HepG2 (cell line): Measurements from ENCODE around the gene SEPTIN11. TPM values are rescaled to one million over a fixed set of nuclear protein-coding genes. Genes with fewer than 3 reads are reported as not detected.

ENCODE experiments used
- ATAC-seq: fragments of 200-7000 bp; cut with Tn5 transposase; 3 replicates; pipeline ENCODE4 v1.9.1; 2020; ENCODE audit warnings: mild to moderate bottlenecking, moderate library complexity
- BruUV-seq: library from RNA; stranded (reverse); fragments of 400-500 nt; replicated peaks from 2 replicates; lab custom pipeline; 2021; lab: Mats Ljungman, UMichigan
- CTCF ChIA-PET: fragments of 300-600 bp; formaldehyde crosslinking; extraction: SDS; loops from one replicate; lab custom pipeline; 2021; ENCODE audit warnings: low total read pairs, inconsistent platforms, low intra/inter-chr PET ratio; lab: Yijun Ruan, JAX
- POLR2A ChIA-PET: fragments of 350-600 bp; sonication (Branson Sonifier 250); formaldehyde crosslinking; loops from one replicate; lab custom pipeline; 2020; ENCODE audit warnings: antibody characterized with exemption, inconsistent platforms; lab: Yijun Ruan, JAX
- DNase-seq: peaks from one replicate; pipeline ENCODE4 v3.0.0-alpha.2; 2015; ENCODE audit warnings: low spot score
- FAIRE-seq: peaks from 3 replicates; lab custom pipeline; 2011; peaks lifted over from hg19 to GRCh38; lab: Jason Lieb, UNC
- H2AFZ ChIP-seq: one replicate; pipeline ENCODE4 v1.6.1; 2011; ENCODE audit warnings: low read length, inconsistent platforms
- H3K27ac ChIP-seq: fragments of 300-600 bp; 3 replicates; pipeline ENCODE4 v1.8.0; 2011; ENCODE audit warnings: mixed run types, mild to moderate bottlenecking, mixed read lengths, low read length, inconsistent platforms; ENCODE audit not compliant: insufficient read depth; ENCODE audit errors: extremely low read length
- H3K27me3 ChIP-seq, 2 experiments: fragments of 200-600 bp in 1 of 2; 2 replicates in 1 of 2; 3 replicates in 1 of 2; pipeline versions ENCODE4 v1.6.0 to v1.8.0; 2011; ENCODE audit warnings: low read length in 2 of 2, mild to moderate bottlenecking in 2 of 2, moderate library complexity in 2 of 2, inconsistent platforms in 1 of 2; ENCODE audit not compliant: insufficient read depth in 2 of 2, control insufficient read depth in 1 of 2
- H3K36me3 ChIP-seq, 2 experiments: fragments of 200-600 bp in 1 of 2; replicated peaks in 1 of 2; 2 replicates in 1 of 2; 3 replicates in 1 of 2; pipeline versions ENCODE4 v1.5.1 to v1.8.0; 2011; ENCODE audit warnings: low read length in 2 of 2, inconsistent platforms in 1 of 2; ENCODE audit not compliant: insufficient read depth in 2 of 2, control insufficient read depth in 1 of 2
- H3K4me1 ChIP-seq: 2 replicates; pipeline ENCODE4 v1.5.1; 2012; ENCODE audit warnings: low read length, inconsistent platforms; ENCODE audit not compliant: insufficient read depth
- H3K4me2 ChIP-seq: 2 replicates; pipeline ENCODE4 v1.6.0; 2011; ENCODE audit warnings: low read depth, low read length, inconsistent platforms
- H3K4me3 ChIP-seq, 3 experiments: fragments of 200-600 bp in 1 of 3; sonication (generic), shearing (Covaris generic) in 1 of 3; replicated peaks in 1 of 3; 2 replicates each; pipeline ENCODE4 v1.5.1; 2011 to 2016; ENCODE audit warnings: low read length in 3 of 3, inconsistent platforms in 2 of 3, low read depth in 2 of 3, mild to moderate bottlenecking in 2 of 3, control low read depth in 1 of 3, mixed read lengths in 1 of 3; ENCODE audit not compliant: insufficient read depth in 1 of 3
- H3K79me2 ChIP-seq: one replicate; pipeline ENCODE4 v1.6.1; 2011; ENCODE audit warnings: low read length, inconsistent platforms; ENCODE audit not compliant: insufficient read depth
- H3K9ac ChIP-seq: 2 replicates; pipeline ENCODE4 v1.6.0; 2011; ENCODE audit warnings: mild to moderate bottlenecking, low read depth, low read length, inconsistent platforms; ENCODE audit not compliant: insufficient read depth
- H3K9me3 ChIP-seq: 2 replicates; pipeline ENCODE4 v1.5.1; 2012; ENCODE audit warnings: mild to moderate bottlenecking, low read length
- H4K20me1 ChIP-seq: 2 replicates; pipeline ENCODE4 v1.6.0; 2011; ENCODE audit warnings: inconsistent platforms, mild to moderate bottlenecking, low read length, moderate library complexity; ENCODE audit not compliant: insufficient read depth
- ADNP ChIP-seq: sonication (generic); formaldehyde crosslinking; IDR thresholded peaks from 2 replicates; pipeline ENCODE4 v1.4.0; 2020; ENCODE audit warnings: missing genetic modification reagents
- ELF3 ChIP-seq: IDR thresholded peaks from 2 replicates; pipeline ENCODE4 v1.6.1; 2016; ENCODE audit warnings: missing genetic modification reagents, missing compliant biosample characterization
- ELF4 ChIP-seq: sonication (generic); formaldehyde crosslinking; IDR thresholded peaks from 2 replicates; pipeline ENCODE4 v1.5.0; 2020; ENCODE audit warnings: missing genetic modification reagents, mild to moderate bottlenecking, moderate library complexity, borderline replicate concordance
- HNF4A ChIP-seq: sonication (generic); formaldehyde crosslinking; IDR thresholded peaks from 2 replicates; pipeline ENCODE4 v1.4.0; 2020; ENCODE audit warnings: missing genetic modification reagents
- MXD1 ChIP-seq: sonication (generic); formaldehyde crosslinking; IDR thresholded peaks from 2 replicates; pipeline ENCODE4 v1.4.0; 2020; ENCODE audit warnings: mild to moderate bottlenecking, missing genetic modification reagents
- POLR2A ChIP-seq, 2 experiments: IDR thresholded peaks; 2 replicates each; pipeline ENCODE4 v1.6.1; 2011; ENCODE audit warnings: low read depth in 2 of 2, low read length in 2 of 2, mild to moderate bottlenecking in 1 of 2, moderate library complexity in 1 of 2; ENCODE audit not compliant: insufficient read depth in 1 of 2
- PRPF4 ChIP-seq: fragments of 200-400 bp; formaldehyde crosslinking; IDR thresholded peaks from 2 replicates; pipeline ENCODE4 v1.6.1; 2016; ENCODE audit warnings: low read length, low read depth; ENCODE audit not compliant: poor library complexity, severe bottlenecking
- SNAPC5 ChIP-seq: sonication (generic); formaldehyde crosslinking; IDR thresholded peaks from 2 replicates; pipeline ENCODE4 v1.8.1; 2023; ENCODE audit warnings: mild to moderate bottlenecking, missing genetic modification reagents, borderline replicate concordance
- SRSF9 ChIP-seq: fragments of 200-400 bp; formaldehyde crosslinking; IDR thresholded peaks from 2 replicates; pipeline ENCODE4 v1.6.1; 2018; ENCODE audit warnings: borderline replicate concordance, mild to moderate bottlenecking, low read depth, low read length; ENCODE audit not compliant: insufficient read depth, poor library complexity, severe bottlenecking
- THAP8 ChIP-seq: sonication (generic); formaldehyde crosslinking; IDR thresholded peaks from 2 replicates; pipeline ENCODE4 v1.5.1; 2020; ENCODE audit warnings: missing genetic modification reagents, mild to moderate bottlenecking, borderline replicate concordance
- ZBTB39 ChIP-seq: sonication (generic); formaldehyde crosslinking; IDR thresholded peaks from 2 replicates; pipeline ENCODE4 v1.5.0; 2020; ENCODE audit warnings: missing genetic modification reagents
- ZMYM4 ChIP-seq: sonication (generic); formaldehyde crosslinking; IDR thresholded peaks from 2 replicates; pipeline ENCODE4 v1.8.1; 2023; ENCODE audit warnings: mild to moderate bottlenecking, missing genetic modification reagents
- ZNF513 ChIP-seq: sonication (generic); formaldehyde crosslinking; conservative IDR thresholded peaks from 2 replicates; pipeline ENCODE4 v1.5.0; 2020; ENCODE audit warnings: missing genetic modification reagents
- ZNF607 ChIP-seq: sonication (generic); formaldehyde crosslinking; IDR thresholded peaks from 2 replicates; pipeline ENCODE4 v1.5.1; 2020; ENCODE audit warnings: missing genetic modification reagents, mild to moderate bottlenecking, borderline replicate concordance
- ZNF644 ChIP-seq: IDR thresholded peaks from 2 replicates; pipeline ENCODE4 v1.6.1; 2016; ENCODE audit warnings: low read depth
- ZNF652 ChIP-seq: IDR thresholded peaks from 2 replicates; pipeline ENCODE4 v1.6.1; 2016; ENCODE audit warnings: low read depth, borderline replicate concordance
- ZNF878 ChIP-seq: sonication (generic); formaldehyde crosslinking; IDR thresholded peaks from 2 replicates; pipeline ENCODE4 v1.8.1; 2023; ENCODE audit warnings: mild to moderate bottlenecking, missing genetic modification reagents, moderate library complexity
- WGBS: methylation state at CpG from one replicate; pipeline ENCODE4 v1.1.6; 2017; ENCODE audit warnings: low lambda C conversion rate; 5-methylcytosine and 5-hydroxymethylcytosine counted together
- in situ Hi-C: cut with HindIII; loops from 2 replicates; pipeline ENCODE4 v1.10.0; 2017; ENCODE audit warnings: low pct_unique_long_range_greater_than_20kb; ENCODE audit not compliant: extremely low pct_ligation_motif_present
- intact Hi-C: fragments of 100-400 bp; cut with micrococcal nuclease; formaldehyde crosslinking; loops from one replicate; pipeline ENCODE4 v1.10.0; 2022; ENCODE audit not compliant: unreplicated experiment
- polyA plus RNA-seq, 8 experiments: library from polyadenylated mRNA; depleted of rRNA in 3 of 8; stranded (reverse) in 7 of 8; unstranded in 1 of 8; fragments of >200 nt; fragmentation: Illumina TruSeq in 4 of 8; extraction: Trizol in 4 of 8; gene quantifications; 2 replicates each; pipeline versions ENCODE4 v1.2.1 to v1.2.3, GENCODE V29; 2011 to 2016; ENCODE audit warnings: low read depth in 4 of 8, missing spikeins in 1 of 8, mixed read lengths in 1 of 8; ENCODE audit not compliant: insufficient read depth in 1 of 8
- total RNA-seq, 5 experiments: library from RNA; depleted of rRNA; stranded (reverse); fragments of >200 nt; fragmentation: Illumina TruSeq; extraction: Trizol; gene quantifications; 2 replicates each; pipeline ENCODE4 v1.2.3, GENCODE V29; 2016; ENCODE audit warnings: low read depth in 1 of 5

Gene SEPTIN11
- total and polyA plus RNA-seq, 2 of the 13 experiments (the other 11 are each of a cell fraction or from before 2014, with no cell fraction given): 28.9 to 47.3 TPM

- no peak for TF ChIP-seq ZNF513 (CRISPR knock-in tag)
- no peak for TF ChIP-seq POLR2A (IDR thresholded peaks at IDR 0.05; ENCODE audit: insufficient read depth in 1 of 2, low read depth in 2 of 2, low read length in 2 of 2)
Measured at GRCh38 chr4:76955182-76955581, 5.6 kb downstream of the SEPTIN11 start (continued).

- Histone ChIP-seq H3K27me3 (no peaks in the 10 kb centered on the region), H3K9ac (no peak overlapping the region), H3K9me3 (no peaks in the 10 kb centered on the region), H4K20me1 (no peaks in the 10 kb centered on the region), H3K79me2 (peaks cover 39% of the 10 kb centered on the region), H3K4me1 (peaks cover 41% of the 10 kb centered on the region), H3K36me3 (no peaks in the 10 kb centered on the region), H3K4me2 (peak overlapping the region; percentile 61), H3K27ac (peak overlapping the region; percentile 63), H2AFZ (no peak overlapping the region), H3K4me3 (peak overlapping the region in 2 of 3 experiments; percentile 20 to 24; a peak in 1 of 6 replicates)
- BruUV-seq: no TSS peak
- CTCF ChIA-PET: no interaction called here
- peak; percentile 89 for ATAC-seq
- POLR2A ChIA-PET: interaction anchor here (0.7 kb wide), 1 partner anchor 148 kb away, joined by 3 read pairs; no protein-coding TSS in a partner anchor
- peak; percentile 32 for DNase-seq
- FAIRE-seq: peak; percentile 70
- in situ Hi-C loops: no loop called here
- 36% methylated on average over 4 of the region's 4 CpGs for WGBS
- intact Hi-C loops: no loop called here
- no peak for TF ChIP-seq SNAPC5 (CRISPR knock-in tag)
- TF ChIP-seq PRPF4: no peak
- TF ChIP-seq ZNF652: peak; percentile 85
- TF ChIP-seq ZBTB39 (CRISPR knock-in tag): no peak
- TF ChIP-seq ELF4 (CRISPR knock-in tag): no peak
- 0 out of 2 replicates have a peak, but pooled peaks have one; percentile 8 for TF ChIP-seq ZNF644 (CRISPR knock-in tag)
- TF ChIP-seq SRSF9: no peak
- no peak for TF ChIP-seq ADNP (CRISPR knock-in tag)
- no peak for TF ChIP-seq THAP8 (CRISPR knock-in tag)
- TF ChIP-seq ELF3 (CRISPR knock-in tag): 0 out of 2 replicates have a peak, but pooled peaks have one; percentile 10
- TF ChIP-seq ZMYM4: peak; percentile 50; the same call in 1 of the 2 replicates
- no peak for TF ChIP-seq ZNF607 (CRISPR knock-in tag)
- TF ChIP-seq HNF4A (CRISPR knock-in tag): peak; percentile 44
- 0 out of 2 replicates have a peak, but pooled peaks have one; percentile 34 for TF ChIP-seq ZNF878 (CRISPR knock-in tag)
- TF ChIP-seq MXD1 (CRISPR knock-in tag): no peak
Measured at GRCh38 chr4:76957004-76957738, 7.6 kb downstream of the SEPTIN11 start.
